HG02763 (cell line): ENCODE data around the gene PDE10A.

Experiments used
- ATAC-seq: cut with Tn5 transposase; IDR thresholded peaks from one replicate; pipeline ENCODE4 v1.9.1; 2021; ENCODE audit warnings: mild to moderate bottlenecking, moderate library complexity; ENCODE audit not compliant: unreplicated experiment

The PDE10A gene

DNA sequence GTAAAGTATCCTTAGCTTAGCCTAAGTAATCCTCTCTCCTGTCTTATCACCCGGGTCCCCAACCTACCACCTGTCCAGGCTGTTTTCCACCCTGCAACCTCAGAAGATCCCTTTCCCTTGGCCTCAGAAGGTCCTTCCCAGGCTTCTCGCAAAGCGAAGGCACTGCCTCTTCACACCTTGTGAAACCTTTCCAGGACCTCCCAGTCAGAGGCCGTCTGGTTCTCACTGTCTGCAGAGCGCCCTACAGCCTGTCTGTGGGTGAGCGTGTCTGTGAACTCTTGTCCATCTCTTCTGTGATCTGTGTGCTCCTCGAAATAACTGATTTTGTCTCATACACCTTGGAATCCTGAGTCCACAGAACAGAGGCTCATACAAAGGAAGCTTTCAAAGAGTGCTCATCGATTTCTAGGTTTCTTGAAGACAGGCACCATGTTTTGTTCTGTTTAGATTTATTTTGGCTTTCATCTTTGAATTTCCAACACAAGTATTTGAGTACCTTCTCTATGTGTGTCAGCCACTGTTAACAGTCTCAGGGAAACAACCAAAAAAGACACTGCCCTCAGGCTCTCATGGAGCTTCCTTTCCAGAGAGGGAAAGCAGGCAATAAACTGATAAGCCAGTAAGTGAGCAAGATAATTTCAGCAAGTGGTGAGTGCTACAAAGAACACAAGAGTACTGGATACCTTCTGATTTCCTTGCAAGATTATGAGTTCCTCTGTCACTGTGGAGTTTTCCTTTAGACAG is 6.3 kb downstream of the PDE10A start:
- no peak for ATAC-seq

DNA sequence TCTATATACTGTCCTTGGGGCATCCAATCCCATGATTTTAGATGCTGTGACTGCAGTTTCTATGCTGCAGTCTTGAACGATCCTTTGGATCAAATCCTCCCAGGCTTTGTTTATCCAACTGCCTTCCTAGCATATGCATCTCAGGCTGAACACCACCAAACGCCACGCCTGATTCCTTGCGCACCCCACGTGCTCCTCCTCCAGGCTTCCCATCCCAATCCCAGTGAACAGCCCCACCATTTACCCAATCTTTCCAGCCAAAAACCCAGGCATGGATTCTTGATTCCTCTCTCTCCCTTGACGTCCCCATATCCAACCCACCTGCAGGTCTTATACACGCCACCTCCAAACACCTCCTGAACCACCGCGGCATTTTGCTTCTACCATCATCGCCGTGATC is 7.8 kb downstream of the PDE10A start:
- no peak for ATAC-seq

DNA sequence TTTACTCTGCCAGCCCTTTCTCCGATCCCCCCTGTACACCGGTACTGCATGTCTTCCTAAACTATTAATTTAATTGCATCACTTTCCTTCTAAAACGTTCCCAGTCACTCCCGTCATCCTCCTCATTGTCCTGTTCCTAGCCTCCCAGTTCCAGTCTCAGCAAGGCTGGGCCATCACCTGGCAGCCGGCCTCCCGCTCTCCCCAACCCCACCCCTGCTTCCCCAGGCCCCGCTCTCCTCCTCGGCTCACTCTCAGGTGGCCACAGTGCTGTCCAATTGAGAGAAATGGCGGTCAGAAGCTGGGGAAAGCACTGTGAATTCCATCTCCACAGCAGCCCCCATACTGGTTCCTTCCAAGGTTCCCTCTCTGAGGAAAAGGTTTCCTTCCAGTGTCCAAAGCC is 8.9 kb downstream of the PDE10A start:
- no peak for ATAC-seq

DNA sequence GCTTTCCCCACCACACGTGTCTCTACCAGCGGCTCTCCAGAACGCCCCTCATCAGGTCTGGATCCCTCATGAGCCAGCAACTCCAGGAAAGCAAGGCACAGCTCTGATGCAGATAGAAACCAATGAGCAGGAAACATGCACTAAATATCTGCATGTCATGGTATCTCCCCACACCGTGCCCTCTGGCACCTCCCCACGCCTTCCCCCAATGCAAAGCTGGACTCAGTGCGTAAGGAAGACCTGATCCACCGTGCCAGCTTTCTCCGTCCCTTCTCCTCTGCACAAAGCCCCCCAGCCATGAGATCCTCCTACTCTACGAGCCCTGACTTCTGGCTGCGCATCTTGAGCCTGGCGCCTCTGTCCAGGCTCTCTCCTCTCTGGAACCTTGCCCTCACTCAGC is 9.4 kb downstream of the PDE10A start:
- ATAC-seq: no peak

DNA sequence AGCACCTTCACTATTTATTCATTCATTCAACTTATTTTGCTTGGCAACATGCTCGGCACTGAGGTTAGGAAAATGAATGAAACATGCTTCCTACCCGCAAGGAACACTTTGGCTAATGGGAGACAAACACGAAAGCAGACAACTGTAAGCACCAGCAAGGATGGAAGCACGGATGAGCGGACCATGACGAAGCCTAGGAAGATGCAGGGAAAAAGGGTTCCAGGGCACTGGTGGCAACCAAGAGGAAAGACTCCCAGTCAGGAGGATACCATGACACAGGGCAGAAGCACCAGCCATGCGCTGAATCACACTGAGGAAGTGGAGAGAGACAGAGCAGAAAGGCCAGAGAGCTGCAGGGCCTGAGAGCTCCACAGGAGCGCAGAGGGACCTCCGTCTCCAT is 9.8 kb downstream of the PDE10A start:
- no peak for ATAC-seq

DNA sequence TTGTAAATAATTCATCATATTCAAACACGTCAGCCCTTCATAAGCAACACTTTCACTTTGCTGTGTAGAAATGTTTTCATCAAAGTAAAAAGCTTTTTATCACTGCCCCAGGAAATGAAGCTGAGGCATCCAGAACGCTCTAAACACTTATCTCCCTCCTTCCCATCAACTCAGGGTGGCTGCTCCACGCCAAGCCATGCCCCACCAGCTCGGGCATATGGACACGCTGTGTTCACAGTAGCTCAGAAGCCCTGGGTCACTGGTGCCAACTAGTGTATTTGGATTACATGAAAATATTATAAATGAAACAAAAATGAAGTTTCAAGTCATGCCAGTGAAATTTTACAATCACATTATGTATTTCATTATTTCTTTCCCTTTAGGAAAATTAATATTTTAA is 10.3 kb downstream of the PDE10A start:
- ATAC-seq: no peak

DNA sequence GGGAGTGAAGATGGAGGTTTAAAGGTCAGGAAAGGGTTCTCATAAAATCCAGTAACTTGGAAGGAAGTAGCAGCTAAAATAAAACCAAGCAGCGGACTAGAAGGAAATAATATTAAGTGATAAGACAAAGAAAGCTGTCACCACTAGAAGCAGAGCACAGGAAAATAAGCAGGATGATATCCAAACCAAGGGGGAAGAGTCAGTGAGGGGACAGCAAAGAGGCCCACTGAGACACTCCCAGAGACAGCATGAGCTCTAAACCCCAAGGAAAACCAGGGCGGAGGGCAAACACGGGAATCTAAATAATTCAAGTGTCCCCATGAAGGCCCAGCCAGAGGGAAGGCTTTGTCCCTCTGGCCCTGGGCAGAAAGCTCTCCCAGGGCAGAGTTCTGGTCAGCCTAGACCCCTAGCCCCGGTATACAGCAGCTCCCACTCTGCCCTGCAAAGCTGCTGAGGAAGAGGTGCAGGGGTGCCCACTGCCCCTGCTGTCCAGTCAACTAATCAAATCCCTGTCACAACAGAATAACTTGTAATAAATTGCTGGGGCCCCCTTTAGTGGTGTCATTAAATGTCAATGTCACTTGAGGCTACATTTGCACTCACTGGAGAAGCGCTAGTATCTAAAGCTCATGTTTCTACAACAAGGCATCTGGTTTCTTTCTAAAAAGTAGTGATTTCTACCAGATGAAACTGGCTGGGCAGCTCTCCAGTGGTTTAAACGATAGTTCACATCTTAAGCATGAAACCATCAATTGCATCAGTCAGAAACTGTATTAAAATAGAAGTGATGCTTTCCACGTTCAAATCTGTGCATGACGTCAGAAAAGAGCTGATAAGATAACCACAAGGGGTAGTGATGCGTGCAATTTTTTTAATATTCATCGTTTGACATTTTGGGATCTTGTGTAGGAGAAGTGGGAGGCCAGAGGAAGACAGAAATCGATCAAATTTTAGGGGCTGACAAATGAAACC is 13.6 kb downstream of the PDE10A start:
- no peak for ATAC-seq

DNA sequence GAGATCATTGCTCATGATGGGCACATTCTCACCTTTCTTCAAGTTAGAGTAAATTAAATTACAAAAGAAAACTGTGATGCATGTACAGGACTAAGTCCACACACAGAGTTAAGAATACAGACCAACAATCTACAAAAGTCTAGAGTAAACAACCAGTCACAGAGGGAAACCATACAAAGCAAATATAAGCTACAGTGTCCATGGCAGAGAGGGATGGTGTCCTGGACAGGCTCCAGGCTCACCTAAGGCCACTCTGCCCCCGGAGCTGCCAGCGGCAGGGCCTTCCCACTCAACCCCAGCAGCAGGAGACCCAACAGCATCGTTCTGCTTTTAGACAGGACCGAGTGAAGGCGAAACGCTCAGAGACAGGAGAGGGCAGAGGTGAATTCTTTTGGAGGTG is 16.0 kb downstream of the PDE10A start:
- no peak for ATAC-seq

DNA sequence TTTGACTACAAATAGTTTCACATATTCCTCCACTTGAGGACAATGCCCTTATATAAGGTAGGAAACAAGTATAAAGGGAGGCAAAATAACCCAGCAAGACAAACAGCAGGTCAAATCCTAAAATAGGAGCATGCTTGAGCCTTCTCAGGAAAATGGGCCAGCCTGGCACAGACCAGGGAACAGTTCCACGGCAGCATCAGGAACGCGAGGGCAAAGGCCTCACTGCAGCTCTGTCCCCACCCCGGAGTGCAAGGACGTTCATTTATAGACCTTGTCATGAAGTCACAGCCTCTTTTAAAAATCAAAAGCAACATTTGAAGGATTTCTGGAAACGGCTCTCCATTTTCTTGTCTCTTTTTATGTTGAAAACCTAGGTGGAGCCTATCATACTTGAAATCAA is 17.1 kb downstream of the PDE10A start:
- no peak for ATAC-seq

DNA sequence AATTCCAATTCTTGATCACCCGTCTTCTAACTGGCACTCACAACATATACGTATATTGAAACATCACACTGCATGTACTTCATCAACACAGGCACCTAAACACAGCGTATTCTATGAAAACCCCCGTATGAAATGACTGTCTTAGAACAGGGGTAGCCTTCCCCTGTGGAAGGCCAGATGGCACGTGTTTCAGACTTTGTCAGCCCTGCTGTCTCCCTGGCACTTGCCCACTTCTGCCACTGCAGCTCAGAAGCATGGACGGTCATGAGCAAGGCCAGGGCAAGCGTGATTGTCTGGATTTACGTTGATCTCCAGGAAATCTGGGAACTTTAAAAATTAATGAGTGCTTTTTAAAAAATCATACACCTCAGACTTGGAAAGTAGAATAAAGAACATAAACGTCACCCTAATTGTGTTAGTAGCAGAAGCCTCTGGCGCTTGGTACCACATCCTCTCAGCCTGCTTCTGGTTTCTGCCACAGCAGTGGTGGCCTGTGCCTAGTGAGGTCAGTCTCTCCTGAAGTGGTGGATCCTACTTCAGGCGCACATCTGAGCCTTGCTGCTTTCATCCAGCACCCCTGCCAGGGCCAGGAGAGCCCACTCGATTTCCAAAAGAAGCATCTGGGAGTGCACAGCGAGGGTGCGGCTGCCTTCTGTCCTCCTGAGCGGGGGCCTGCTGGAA is 18.3 kb downstream of the PDE10A start:
- no peak for ATAC-seq

DNA sequence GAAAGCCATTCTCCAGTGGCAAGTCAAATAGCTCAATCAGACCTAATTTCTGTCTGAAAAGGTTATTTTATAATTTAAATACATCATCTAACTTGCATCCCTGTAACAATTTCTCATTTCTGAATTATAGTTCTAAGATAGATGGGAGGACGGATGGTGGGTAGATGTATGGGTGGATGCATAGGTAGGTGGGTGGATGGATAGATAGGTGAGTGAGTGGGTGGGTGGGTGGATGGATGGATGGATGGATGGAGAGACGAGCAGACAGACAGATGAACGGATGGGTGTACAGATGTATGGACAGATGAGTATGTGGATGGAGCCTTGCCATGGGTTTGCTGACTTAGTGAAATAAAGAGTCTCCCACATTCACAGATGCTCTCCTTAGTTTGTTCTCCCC is 20.0 kb downstream of the PDE10A start:
- ATAC-seq: no peak

DNA sequence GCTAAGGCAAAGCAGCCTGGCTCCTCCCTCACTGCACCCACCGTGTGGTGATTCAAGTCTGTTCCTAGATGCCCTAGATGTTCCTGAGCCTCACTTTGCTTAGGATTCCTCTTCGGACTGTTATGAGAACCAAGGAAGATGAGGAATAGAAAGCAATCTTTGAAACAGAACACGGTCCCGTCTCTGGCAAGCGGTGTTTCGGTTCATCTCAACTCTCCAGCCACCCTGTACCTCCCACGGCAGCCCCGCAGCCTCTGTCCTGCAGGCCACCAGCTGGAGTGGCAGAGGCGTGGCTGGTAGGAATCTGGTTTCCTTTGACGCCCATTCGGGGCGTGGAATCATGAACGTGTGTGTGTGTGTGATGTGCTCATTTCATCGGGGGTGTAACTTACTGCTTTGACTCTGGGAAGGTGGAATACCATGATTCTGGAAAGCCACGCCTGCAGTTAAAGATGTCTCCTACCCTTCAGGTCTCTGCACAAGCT is 21.3 kb downstream of the PDE10A start:
- no peak for ATAC-seq

DNA sequence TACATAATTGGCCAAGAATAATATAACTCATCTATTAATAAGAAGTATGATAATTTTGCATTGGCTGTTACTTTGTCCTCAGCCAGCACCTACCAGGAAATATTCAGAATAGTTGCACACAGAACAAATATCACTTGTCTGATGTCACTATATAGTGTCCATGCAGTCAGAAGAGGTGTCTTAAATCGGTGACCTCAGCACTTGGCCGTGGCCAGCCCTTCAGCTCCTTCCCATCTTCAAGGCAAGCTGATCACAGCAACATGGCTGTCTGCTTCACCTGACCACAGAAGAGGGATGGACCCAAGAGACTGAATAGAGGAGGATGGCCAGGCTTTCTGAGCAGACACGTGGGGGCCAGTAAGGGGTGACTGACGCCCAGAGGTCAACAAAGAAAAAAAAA is 22.2 kb downstream of the PDE10A start:
- no peak for ATAC-seq

DNA sequence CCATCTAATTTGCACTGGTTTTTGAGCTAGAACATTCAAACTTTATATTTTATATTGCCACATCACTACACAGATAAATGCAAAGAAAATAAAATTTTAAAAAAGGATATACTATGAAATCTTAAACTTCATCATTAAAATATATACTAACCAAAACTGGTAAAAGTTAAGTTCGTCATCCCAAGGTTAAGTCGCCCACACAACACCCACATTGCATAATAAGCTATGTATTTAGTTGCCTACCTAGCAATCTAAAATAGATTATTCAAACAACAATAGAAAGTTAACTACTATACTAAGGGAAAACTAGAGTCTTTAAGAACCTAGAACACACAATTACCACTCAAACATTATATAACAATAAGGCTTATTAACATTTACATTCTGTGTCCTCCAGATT is 24.5 kb downstream of the PDE10A start:
- ATAC-seq: no peak

DNA sequence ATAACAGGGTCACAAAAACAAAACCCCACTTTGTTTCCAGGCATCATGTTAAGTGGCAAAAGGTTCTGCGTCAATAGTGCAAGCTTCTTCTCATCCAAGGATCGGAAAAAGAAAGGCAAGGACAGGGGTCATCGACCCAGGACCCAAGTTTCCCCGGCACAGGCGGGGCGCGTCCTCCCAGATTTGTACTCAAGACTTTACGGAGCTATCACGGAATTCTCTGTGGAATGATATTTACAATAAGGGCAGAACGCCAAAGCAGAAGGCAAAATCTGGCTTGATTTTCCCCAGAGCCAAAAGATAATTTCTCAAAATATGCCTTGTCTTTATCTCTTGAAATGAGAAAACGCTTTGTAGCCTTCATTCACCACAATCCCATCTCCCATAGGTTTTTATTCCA is 25.5 kb downstream of the PDE10A start:
- no peak for ATAC-seq

DNA sequence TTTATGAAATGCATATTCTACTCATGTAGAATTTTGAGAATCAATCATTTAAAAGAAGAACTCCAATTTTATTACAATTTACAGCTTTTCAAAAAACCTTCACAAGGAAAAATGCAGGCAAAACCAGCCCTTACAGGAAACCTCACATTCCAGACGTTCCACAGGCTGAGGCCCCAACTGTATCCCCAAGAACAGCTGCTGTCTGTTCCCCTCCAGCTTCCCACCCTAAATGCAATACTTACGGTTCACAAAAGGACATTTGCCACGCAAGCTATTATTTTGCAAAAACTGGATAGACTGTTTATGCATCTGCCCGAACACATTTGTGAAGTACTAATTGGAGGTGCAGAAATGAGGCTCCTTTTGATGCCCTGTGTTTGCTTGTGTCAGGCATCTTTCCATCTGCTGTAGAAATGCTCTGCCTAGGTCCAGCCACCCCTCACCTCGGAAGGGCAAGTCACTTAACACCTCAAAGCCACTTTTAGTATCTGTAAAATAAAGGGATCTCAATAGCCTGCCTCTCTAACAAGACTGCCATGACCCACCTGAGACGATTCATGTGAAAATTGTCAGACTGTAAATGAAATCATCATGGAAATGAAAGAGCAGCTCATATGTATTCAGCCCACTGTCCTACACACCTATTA is 26.5 kb downstream of the PDE10A start:
- no peak for ATAC-seq

DNA sequence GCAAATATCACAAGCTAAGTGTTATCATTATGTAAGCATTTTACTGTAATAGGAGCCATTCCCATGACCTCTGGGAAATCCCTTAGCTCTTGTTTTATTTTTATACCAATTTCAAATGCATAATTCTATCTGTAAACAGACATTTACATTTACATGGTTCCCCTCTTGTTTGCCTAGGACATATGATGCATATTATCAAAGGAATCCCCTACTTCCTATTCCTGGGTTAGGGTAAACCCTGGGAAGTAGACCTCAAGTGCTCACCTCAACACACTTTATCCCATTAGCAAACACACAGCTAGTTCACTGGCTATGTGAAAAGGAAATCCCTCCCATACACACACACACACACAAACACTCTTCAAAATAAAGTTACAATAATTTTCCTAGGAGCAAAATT is 27.1 kb downstream of the PDE10A start:
- ATAC-seq: no peak

DNA sequence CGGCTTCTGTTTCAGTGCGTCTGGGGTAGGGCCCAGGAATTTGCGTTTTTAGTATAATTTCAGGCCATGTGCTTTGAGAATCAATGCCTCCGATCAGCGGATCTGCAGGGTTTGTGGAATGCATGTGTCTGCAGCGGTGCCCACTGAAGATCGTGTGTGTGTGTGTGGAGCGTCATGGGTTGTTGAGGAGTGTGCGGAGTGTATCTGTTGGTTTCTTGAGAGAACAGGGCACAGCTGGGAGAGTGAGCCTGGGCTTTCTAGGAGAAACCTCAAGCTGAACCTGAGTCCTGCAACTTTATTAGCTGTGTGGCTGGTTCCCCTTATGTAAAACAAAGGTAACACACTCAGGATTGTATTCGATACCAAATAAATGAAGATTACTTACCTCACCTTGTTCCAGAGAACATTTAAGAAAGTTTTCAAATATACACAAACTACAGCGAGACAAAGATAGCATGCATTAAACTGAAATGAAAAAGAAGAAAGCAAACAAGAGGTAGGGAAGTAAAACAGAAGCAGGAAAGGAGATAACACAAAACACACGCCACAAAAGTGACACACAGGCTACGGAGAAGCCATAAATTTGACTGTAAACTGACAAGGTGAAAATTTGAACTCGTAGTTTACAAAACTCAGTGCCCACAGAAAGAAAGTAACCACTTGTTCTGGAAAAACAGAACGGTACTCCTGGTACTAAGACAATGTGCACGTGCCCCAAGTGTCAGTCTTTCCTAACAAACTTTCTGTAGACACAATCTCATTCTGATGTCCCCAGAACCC is 28.8 kb downstream of the PDE10A start:
- ATAC-seq: no peak

DNA sequence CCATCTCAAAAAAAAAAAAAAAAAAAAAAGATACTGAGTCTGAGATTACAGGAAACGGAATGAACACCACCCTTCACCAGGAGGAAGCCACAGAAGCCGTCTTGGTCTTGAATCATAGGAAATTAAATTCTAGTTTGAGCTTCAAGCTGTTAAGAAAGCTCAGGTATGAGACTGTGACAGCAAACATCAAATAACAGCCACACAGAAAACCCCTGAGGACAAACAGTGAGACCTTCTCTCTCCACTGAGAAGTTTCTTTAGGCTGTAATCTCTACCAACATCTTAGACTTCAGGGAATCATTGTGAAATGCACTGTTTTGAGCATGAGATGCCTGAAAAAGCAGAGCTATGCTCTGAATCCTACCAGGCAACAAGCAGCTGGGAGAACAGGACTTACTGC is 30.8 kb downstream of the PDE10A start:
- no peak for ATAC-seq

DNA sequence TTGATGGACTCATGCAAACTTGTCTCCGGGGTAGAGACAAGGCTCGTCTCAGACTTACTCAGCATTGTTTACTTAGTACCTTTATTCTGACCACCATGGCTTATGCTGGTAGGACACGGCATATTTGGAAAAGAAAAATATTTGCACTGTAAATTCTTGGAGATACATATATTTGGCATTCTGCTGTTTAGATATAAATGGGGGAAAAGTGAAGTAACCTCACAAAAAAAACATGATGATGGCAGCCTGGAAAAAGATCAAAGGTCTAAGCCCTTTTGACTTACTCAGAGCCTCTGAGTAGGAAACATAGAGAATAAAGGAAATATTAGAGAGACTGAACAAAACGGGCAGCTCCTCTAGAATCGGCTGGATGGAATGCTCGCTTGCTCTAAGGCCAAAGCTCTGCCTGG is 32.5 kb downstream of the PDE10A start:
- no peak for ATAC-seq
